ENCODE measurements around the gene PTPRN2. TPM values are rescaled to one million over a fixed set of nuclear protein-coding genes. Genes with fewer than 3 reads are reported as not detected.

Gene PTPRN2
- total and polyA plus RNA-seq, 2 of the 8 experiments (the other 6 are each of a cell fraction or from before 2014, with no cell fraction given): 2.6 to 4.5 TPM

DNA sequence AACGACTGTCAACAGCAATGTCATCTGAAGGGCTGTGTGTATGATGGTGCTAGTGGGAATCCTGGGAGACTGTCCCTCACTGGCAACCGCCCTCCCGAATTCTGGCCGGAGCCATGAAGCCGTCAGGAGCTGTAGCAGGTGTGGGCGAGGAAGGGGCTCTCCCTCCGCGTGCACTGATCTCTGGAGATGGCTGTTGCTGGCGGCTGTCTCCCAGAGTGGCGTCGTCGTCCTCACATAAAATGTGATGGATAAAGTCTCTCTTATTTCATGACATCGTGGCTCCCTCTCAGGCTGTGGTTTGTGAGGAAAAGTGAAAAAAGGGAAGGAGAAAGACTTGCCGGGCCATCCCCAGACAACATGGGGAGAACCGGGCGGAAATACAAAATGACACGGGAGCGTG lies 1034.4 kb downstream of the PTPRN2 start:
- H3K9ac ChIP-seq (replicated peaks in 1 of 4; ENCODE audit: extremely low read depth in 1 of 4, low read depth in 3 of 4, low read length in 3 of 4): no peak overlapping the region
- no peak overlapping the region for H3K4me2 ChIP-seq (ENCODE audit: insufficient read depth in 1 of 2, low read depth in 2 of 2, low read length in 2 of 2)
- no peak overlapping the region for H3K56ac ChIP-seq (replicated peaks; ENCODE audit: insufficient read length, low read depth, low read length)
- H4K5ac ChIP-seq (ENCODE audit: insufficient read length, low read depth, low read length): no peak overlapping the region
- no peak overlapping the region for H3K4me3 ChIP-seq (ENCODE audit: extremely low read depth in 1 of 4, insufficient read depth in 2 of 4, low read depth in 3 of 4, low read length in 4 of 4)
- WGBS, 2 experiments (ENCODE audit: extremely low coverage in 1 of 2, insufficient coverage in 1 of 2, insufficient read length in 1 of 2, insufficient replicate concordance in 2 of 2, low coverage in 1 of 2, low lambda C conversion rate in 2 of 2, missing lambda C conversion rate in 1 of 2): 86% methylated on average over 18 of the region's 18 CpGs; no CpG with 5 or more reads in 1 of the 2 experiments
- no peak overlapping the region for H2BK120ac ChIP-seq (replicated peaks; ENCODE audit: low read depth, low read length)
- H3K18ac ChIP-seq (ENCODE audit: extremely low read depth, low read length): no peak overlapping the region
- H3K14ac ChIP-seq (ENCODE audit: insufficient read length): no peak overlapping the region
- DNase-seq (ENCODE audit: low read depth in 1 of 2, low spot score in 2 of 2): no peak
- H3K27me3 ChIP-seq (replicated peaks in 1 of 4; ENCODE audit: control insufficient read depth in 3 of 4, extremely low read depth in 1 of 4, insufficient read depth in 3 of 4, low read length in 3 of 4): no peaks in the 10 kb centered on the region; a peak in 1 of 7 replicates
- no peak overlapping the region for H4K8ac ChIP-seq (ENCODE audit: extremely low read depth, insufficient read depth, low read length)
- H3K9me3 ChIP-seq (ENCODE audit: insufficient read depth in 2 of 2, low read depth in 1 of 2, low read length in 1 of 2): no peaks in the 10 kb centered on the region; a peak in 1 of 4 replicates
- H2BK20ac ChIP-seq (ENCODE audit: low read length): no peak overlapping the region
- TF ChIP-seq TBP (IDR thresholded peaks at IDR 0.05; ENCODE audit: low read depth, low read length) (no peak), MAX (IDR thresholded peaks at IDR 0.05) (no peak), SP4 (IDR thresholded peaks at IDR 0.05; ENCODE audit: low read length) (no peak), CBX5 (IDR thresholded peaks at IDR 0.05; ENCODE audit: low read depth, low read length) (no peak), JUND (IDR thresholded peaks at IDR 0.05; ENCODE audit: low read length) (no peak), E2F6 (IDR thresholded peaks at IDR 0.05) (no peak), KDM1A (IDR thresholded peaks at IDR 0.05; ENCODE audit: borderline replicate concordance, low read length) (no peak), SP1 (IDR thresholded peaks at IDR 0.05; ENCODE audit: low read depth, low read length) (no peak)
- TF ChIP-seq, protein P1, sequence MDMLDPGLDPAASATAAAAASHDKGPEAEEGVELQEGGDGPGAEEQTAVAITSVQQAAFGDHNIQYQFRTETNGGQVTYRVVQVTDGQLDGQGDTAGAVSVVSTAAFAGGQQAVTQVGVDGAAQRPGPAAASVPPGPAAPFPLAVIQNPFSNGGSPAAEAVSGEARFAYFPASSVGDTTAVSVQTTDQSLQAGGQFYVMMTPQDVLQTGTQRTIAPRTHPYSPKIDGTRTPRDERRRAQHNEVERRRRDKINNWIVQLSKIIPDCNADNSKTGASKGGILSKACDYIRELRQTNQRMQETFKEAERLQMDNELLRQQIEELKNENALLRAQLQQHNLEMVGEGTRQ (IDR thresholded peaks at IDR 0.05; ENCODE audit: low read length): no peak
- no peak overlapping the region for H2AFZ ChIP-seq (ENCODE audit: low read length)
- H3K27ac ChIP-seq (ENCODE audit: low read depth, low read length): no peak overlapping the region
- H2AK5ac ChIP-seq (ENCODE audit: low read depth, low read length): no peak overlapping the region
- no peak overlapping the region for H2BK12ac ChIP-seq (ENCODE audit: low read depth, low read length)
- H2BK5ac ChIP-seq (ENCODE audit: low read depth, low read length): no peak overlapping the region
- no peak overlapping the region for H3K4ac ChIP-seq (replicated peaks; ENCODE audit: insufficient read length, low read depth, low read length)
- FAIRE-seq: no peak
- H3K79me2 ChIP-seq (ENCODE audit: control insufficient read depth in 1 of 2, insufficient read depth in 2 of 2, low read length in 2 of 2): 0 out of 4 replicates have a peak, but pooled peaks cover 0 to 3% of the 10 kb centered on the region in 2 experiments
- H2BK15ac ChIP-seq (ENCODE audit: low read length): no peak overlapping the region
- H3K79me1 ChIP-seq (ENCODE audit: low read depth, low read length): peaks cover 4% of the 10 kb centered on the region; the same call in 1 of the 2 replicates
- ChIA-PET POLR2A (ENCODE audit: partially characterized antibody) (no interaction called here), CTCF (ENCODE audit: partially characterized antibody) (interaction anchor here (0.6 to 0.9 kb wide), 2 partner anchors 121 to 257 kb away, joined by 3 to 4 read pairs; no protein-coding TSS in a partner anchor)
- no peak overlapping the region for H4K91ac ChIP-seq (replicated peaks; ENCODE audit: insufficient read length, low read length)
- peaks cover 17% of the 10 kb centered on the region for H3K23me2 ChIP-seq (ENCODE audit: low read depth, low read length)
- no peaks in the 10 kb centered on the region; a peak in 1 of 8 replicates for H3K36me3 ChIP-seq (ENCODE audit: control insufficient read depth in 2 of 4, insufficient read depth in 4 of 4, low read length in 3 of 4)
- no peaks in the 10 kb centered on the region for H3K4me1 ChIP-seq (replicated peaks in 1 of 4; ENCODE audit: control insufficient read depth in 3 of 4, insufficient read depth in 4 of 4, low read length in 3 of 4)
- H3K23ac ChIP-seq (ENCODE audit: insufficient read length): no peak overlapping the region
- peaks cover 0 to 11% of the 10 kb centered on the region in 2 experiments for H4K20me1 ChIP-seq (replicated peaks in 1 of 2; ENCODE audit: control insufficient read depth in 1 of 2, insufficient read depth in 2 of 2, low read length in 2 of 2)

Data from H1 (cell line).